ENCODE data around the gene KAZN.

KAZN gene

DNA sequence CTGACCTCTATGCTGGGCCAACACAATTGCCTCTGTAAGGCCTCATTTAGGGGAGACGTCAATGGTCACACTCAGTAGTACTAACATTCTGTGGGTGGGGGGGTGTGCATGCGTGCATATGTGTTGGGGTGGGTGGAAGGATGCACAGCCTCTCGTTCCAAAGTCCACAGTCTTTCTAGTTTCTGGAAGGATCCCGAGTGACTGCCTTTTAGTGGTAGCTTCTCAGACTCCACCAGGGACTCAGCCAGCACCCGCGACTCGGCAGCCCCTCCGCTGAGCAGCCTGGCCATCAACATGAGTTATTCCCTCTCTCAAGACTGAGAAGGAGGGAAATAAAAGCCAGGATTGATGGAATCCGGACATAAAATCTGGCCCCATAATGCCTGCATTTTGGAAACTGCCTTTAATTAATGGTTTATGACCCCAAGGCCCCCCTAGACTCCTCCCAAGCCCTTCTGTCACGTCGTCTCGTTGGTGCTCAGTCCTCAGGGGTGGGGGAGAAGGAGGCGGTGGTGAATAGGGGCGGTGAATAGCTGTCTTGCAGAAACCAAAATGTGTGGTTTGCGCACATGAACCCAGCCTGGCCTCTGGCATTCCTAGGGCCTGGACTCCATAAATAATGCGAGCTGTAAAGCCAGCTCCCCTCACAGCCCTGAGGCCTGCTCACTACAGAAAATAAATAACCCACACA is 489.9 kb downstream of the KAZN start:
- Histone ChIP-seq H3K9me3 (ENCODE audit: control insufficient read depth, insufficient read depth, low read length) (no peaks in the 10 kb centered on the region), H3K27me3 (ENCODE audit: control insufficient read depth, low read length) (peaks cover 10% of the 10 kb centered on the region), H3K9me2 (replicated peaks; ENCODE audit: control insufficient read depth, low read length) (no peaks in the 10 kb centered on the region), H4K20me1 (ENCODE audit: control insufficient read depth, insufficient read depth, low read depth, low read length) (no peaks in the 10 kb centered on the region), H3F3A (ENCODE audit: control insufficient read depth, insufficient read depth) (no peaks in the 10 kb centered on the region), H3K4me3 (ENCODE audit: low read length) (no peak overlapping the region), H3K4me1 (ENCODE audit: control insufficient read depth, low read length) (peaks cover 4% of the 10 kb centered on the region), H3K36me3 (ENCODE audit: control insufficient read depth, low read length) (no peaks in the 10 kb centered on the region), H3K79me2 (ENCODE audit: control insufficient read depth, low read length) (no peaks in the 10 kb centered on the region), H3K4me2 (ENCODE audit: low read length) (no peak overlapping the region), H3K27ac (ENCODE audit: low read depth, low read length) (no peak overlapping the region)
- TF ChIP-seq, protein P1, sequence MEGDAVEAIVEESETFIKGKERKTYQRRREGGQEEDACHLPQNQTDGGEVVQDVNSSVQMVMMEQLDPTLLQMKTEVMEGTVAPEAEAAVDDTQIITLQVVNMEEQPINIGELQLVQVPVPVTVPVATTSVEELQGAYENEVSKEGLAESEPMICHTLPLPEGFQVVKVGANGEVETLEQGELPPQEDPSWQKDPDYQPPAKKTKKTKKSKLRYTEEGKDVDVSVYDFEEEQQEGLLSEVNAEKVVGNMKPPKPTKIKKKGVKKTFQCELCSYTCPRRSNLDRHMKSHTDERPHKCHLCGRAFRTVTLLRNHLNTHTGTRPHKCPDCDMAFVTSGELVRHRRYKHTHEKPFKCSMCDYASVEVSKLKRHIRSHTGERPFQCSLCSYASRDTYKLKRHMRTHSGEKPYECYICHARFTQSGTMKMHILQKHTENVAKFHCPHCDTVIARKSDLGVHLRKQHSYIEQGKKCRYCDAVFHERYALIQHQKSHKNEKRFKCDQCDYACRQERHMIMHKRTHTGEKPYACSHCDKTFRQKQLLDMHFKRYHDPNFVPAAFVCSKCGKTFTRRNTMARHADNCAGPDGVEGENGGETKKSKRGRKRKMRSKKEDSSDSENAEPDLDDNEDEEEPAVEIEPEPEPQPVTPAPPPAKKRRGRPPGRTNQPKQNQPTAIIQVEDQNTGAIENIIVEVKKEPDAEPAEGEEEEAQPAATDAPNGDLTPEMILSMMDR (IDR thresholded peaks at IDR 0.05; ENCODE audit: low read depth, low read length, poor library complexity, severe bottlenecking) = no peak
- no peak for TF ChIP-seq EZH2phosphoT487 (IDR thresholded peaks at IDR 0.05; ENCODE audit: borderline replicate concordance, low read length)

- no peaks in the 10 kb centered on the region for H3K9me3 ChIP-seq (ENCODE audit: control insufficient read depth, insufficient read depth, low read length)
These were observed 490.9 kb downstream of the KAZN start for GRCh38 chr1:15089258-15089992.

DNA sequence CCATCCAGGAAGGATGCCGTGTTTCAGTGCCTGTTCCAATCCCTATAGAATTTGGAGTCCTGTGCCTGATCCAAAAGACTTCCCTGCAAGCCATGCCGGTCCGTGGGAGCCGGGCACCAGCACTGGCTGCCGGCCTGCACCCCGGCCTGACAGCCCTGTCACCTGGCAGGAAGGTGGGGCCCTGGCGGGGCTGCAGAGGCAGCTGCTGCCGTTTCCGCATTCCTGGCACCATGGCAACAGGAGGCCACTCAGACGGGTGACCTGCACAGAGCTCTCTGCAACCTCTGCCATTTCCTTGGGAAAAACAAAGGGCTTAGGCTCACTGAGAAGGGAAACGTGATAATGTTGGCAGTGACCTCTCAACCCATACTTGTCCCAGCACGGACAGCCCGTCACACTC is 491.9 kb downstream of the KAZN start:
- Histone ChIP-seq H3K27me3 (ENCODE audit: control insufficient read depth, low read length) (peaks cover 10% of the 10 kb centered on the region), H3K4me3 (ENCODE audit: low read length) (no peak overlapping the region), H3K4me1 (ENCODE audit: control insufficient read depth, low read length) (peaks cover 4% of the 10 kb centered on the region), H3K79me2 (ENCODE audit: control insufficient read depth, low read length) (no peaks in the 10 kb centered on the region), H3F3A (ENCODE audit: control insufficient read depth, insufficient read depth) (no peaks in the 10 kb centered on the region), H4K20me1 (ENCODE audit: control insufficient read depth, insufficient read depth, low read depth, low read length) (no peaks in the 10 kb centered on the region), H3K36me3 (ENCODE audit: control insufficient read depth, low read length) (no peaks in the 10 kb centered on the region), H3K9me2 (replicated peaks; ENCODE audit: control insufficient read depth, low read length) (no peaks in the 10 kb centered on the region), H3K4me2 (ENCODE audit: low read length) (no peak overlapping the region), H3K27ac (ENCODE audit: low read depth, low read length) (no peak overlapping the region), H3K9me3 (ENCODE audit: control insufficient read depth, insufficient read depth, low read length) (no peaks in the 10 kb centered on the region)
- TF ChIP-seq, protein P1 (IDR thresholded peaks at IDR 0.05; ENCODE audit: low read depth, low read length, poor library complexity, severe bottlenecking) = no peak
- no peak for TF ChIP-seq EZH2phosphoT487 (IDR thresholded peaks at IDR 0.05; ENCODE audit: borderline replicate concordance, low read length)

More at GRCh38 chr1:15089258-15089992, 490.9 kb downstream of the KAZN start:
- Histone ChIP-seq H3K27me3 (ENCODE audit: control insufficient read depth, low read length) (peaks cover 10% of the 10 kb centered on the region), H3K4me3 (ENCODE audit: low read length) (no peak overlapping the region), H3K36me3 (ENCODE audit: control insufficient read depth, low read length) (no peaks in the 10 kb centered on the region), H3K79me2 (ENCODE audit: control insufficient read depth, low read length) (no peaks in the 10 kb centered on the region), H4K20me1 (ENCODE audit: control insufficient read depth, insufficient read depth, low read depth, low read length) (no peaks in the 10 kb centered on the region), H3K4me1 (ENCODE audit: control insufficient read depth, low read length) (peaks cover 4% of the 10 kb centered on the region), H3K4me2 (ENCODE audit: low read length) (no peak overlapping the region), H3K9me2 (replicated peaks; ENCODE audit: control insufficient read depth, low read length) (no peaks in the 10 kb centered on the region), H3F3A (ENCODE audit: control insufficient read depth, insufficient read depth) (no peaks in the 10 kb centered on the region), H3K27ac (ENCODE audit: low read depth, low read length) (no peak overlapping the region)
- TF ChIP-seq EZH2phosphoT487 (IDR thresholded peaks at IDR 0.05; ENCODE audit: borderline replicate concordance, low read length) = no peak
- TF ChIP-seq, protein P1 (IDR thresholded peaks at IDR 0.05; ENCODE audit: low read depth, low read length, poor library complexity, severe bottlenecking) = no peak
